Transverse colon (tissue), 4 donors: ENCODE results near the gene SRSF4.
"Not testable (repeated sequence)": the region's sequence is repeated elsewhere in the genome, so short reads cannot be mapped to it uniquely, and the experiment has no call there.

Experiments
- CTCF ChIP-seq, 5 experiments: fragments of 200-600 bp in 3 of 5; fragments of 450-650 bp in 2 of 5; sonication (generic) in 3 of 5; IDR thresholded peaks; 1 replicate in 2 of 5; 2 replicates in 3 of 5; pipeline ENCODE4 v1.5.1; 2016 to 2017; ENCODE audit warnings: antibody characterized with exemption in 5 of 5, inconsistent platforms in 3 of 5, mild to moderate bottlenecking in 2 of 5, moderate library complexity in 1 of 5
- POLR2AphosphoS5 ChIP-seq, 3 donors: sonication (generic); formaldehyde crosslinking; IDR thresholded peaks; one replicate each; pipeline ENCODE4 v1.6.1; 2016; ENCODE audit warnings: antibody characterized with exemption in 3 of 3

GRCh38 chr1:29222260-29222659 is 40.6 kb upstream of the SRSF4 start:
- TF ChIP-seq CTCF, POLR2AphosphoS5 (IDR thresholded peaks at IDR 0.05): not testable (repeated sequence)
